HG03280 (cell line): Measurements from ENCODE around the gene ADGRV1.
"Not testable (repeated sequence)": the region's sequence is repeated elsewhere in the genome, so short reads cannot be mapped to it uniquely, and the experiment has no call there.

ENCODE experiments used
- ATAC-seq: cut with Tn5 transposase; IDR thresholded peaks from one replicate; pipeline ENCODE4 v1.9.1; 2021; ENCODE audit warnings: mild to moderate bottlenecking, moderate library complexity; ENCODE audit not compliant: unreplicated experiment

Gene ADGRV1

GRCh38 chr5:90968319-90968718 is 409.7 kb downstream of the ADGRV1 start:
- ATAC-seq, result no peak

- not testable (repeated sequence) for ATAC-seq
Observed at GRCh38 chr5:90969945-90970344, 411.3 kb downstream of the ADGRV1 start.

- no peak for ATAC-seq
Observed at GRCh38 chr5:90981177-90981576, 422.6 kb downstream of the ADGRV1 start.

GRCh38 chr5:90981821-90982220 is 423.2 kb downstream of the ADGRV1 start:
- no peak for ATAC-seq

GRCh38 chr5:90982576-90982975 is 424.0 kb downstream of the ADGRV1 start:
- no peak for ATAC-seq

GRCh38 chr5:90983148-90983547 is 424.6 kb downstream of the ADGRV1 start:
- no peak for ATAC-seq

GRCh38 chr5:90983711-90984124 is 425.1 kb downstream of the ADGRV1 start:
- no peak for ATAC-seq

GRCh38 chr5:90985341-90985740 is 426.7 kb downstream of the ADGRV1 start:
- no peak for ATAC-seq

GRCh38 chr5:90987726-90988125 is 429.1 kb downstream of the ADGRV1 start:
- no peak for ATAC-seq

- no peak for ATAC-seq
Observed at GRCh38 chr5:90991201-90991600, 432.6 kb downstream of the ADGRV1 start.

- no peak for ATAC-seq
Observed at GRCh38 chr5:90994796-90995195, 436.2 kb downstream of the ADGRV1 start.

- no peak for ATAC-seq
Observed at GRCh38 chr5:90996089-90996488, 437.5 kb downstream of the ADGRV1 start.

- no peak for ATAC-seq
Observed at GRCh38 chr5:90997082-90997481, 438.5 kb downstream of the ADGRV1 start.

- no peak for ATAC-seq
Observed at GRCh38 chr5:91000743-91001142, 442.1 kb downstream of the ADGRV1 start.

GRCh38 chr5:91006713-91007112 is 448.1 kb downstream of the ADGRV1 start:
- no peak for ATAC-seq

GRCh38 chr5:91007251-91007650 is 448.7 kb downstream of the ADGRV1 start:
- ATAC-seq, result no peak

GRCh38 chr5:91007780-91008402 is 449.3 kb downstream of the ADGRV1 start:
- ATAC-seq, result no peak

- ATAC-seq, result no peak
Observed at GRCh38 chr5:91010090-91010489, 451.5 kb downstream of the ADGRV1 start.

- ATAC-seq, result no peak
Observed at GRCh38 chr5:91011029-91011428, 452.4 kb downstream of the ADGRV1 start.

GRCh38 chr5:91012867-91013266 is 454.3 kb downstream of the ADGRV1 start:
- not testable (repeated sequence) for ATAC-seq

- ATAC-seq, result no peak
Observed at GRCh38 chr5:91016322-91016721, 457.7 kb downstream of the ADGRV1 start.

- ATAC-seq, result no peak
Observed at GRCh38 chr5:91016954-91017700, 458.5 kb downstream of the ADGRV1 start.

- no peak for ATAC-seq
Observed at GRCh38 chr5:91018200-91018599, 459.6 kb downstream of the ADGRV1 start.
